Nasal cavity respiratory epithelium epithelial cell of viscerocranial mucosa (primary cell): ENCODE data around the gene PSMA5. TPM values are rescaled to one million over a fixed set of nuclear protein-coding genes. Genes with fewer than 3 reads are reported as not detected.

Source experiments
- total RNA-seq: library from RNA; depleted of rRNA; stranded (reverse); fragments of >200 nt; gene quantifications from 2 replicates; pipeline ENCODE4 v1.2.3, GENCODE V29; 2014

The PSMA5 gene
- total RNA-seq, result 36.9 and 37.3 TPM in 2 replicates

DNA sequence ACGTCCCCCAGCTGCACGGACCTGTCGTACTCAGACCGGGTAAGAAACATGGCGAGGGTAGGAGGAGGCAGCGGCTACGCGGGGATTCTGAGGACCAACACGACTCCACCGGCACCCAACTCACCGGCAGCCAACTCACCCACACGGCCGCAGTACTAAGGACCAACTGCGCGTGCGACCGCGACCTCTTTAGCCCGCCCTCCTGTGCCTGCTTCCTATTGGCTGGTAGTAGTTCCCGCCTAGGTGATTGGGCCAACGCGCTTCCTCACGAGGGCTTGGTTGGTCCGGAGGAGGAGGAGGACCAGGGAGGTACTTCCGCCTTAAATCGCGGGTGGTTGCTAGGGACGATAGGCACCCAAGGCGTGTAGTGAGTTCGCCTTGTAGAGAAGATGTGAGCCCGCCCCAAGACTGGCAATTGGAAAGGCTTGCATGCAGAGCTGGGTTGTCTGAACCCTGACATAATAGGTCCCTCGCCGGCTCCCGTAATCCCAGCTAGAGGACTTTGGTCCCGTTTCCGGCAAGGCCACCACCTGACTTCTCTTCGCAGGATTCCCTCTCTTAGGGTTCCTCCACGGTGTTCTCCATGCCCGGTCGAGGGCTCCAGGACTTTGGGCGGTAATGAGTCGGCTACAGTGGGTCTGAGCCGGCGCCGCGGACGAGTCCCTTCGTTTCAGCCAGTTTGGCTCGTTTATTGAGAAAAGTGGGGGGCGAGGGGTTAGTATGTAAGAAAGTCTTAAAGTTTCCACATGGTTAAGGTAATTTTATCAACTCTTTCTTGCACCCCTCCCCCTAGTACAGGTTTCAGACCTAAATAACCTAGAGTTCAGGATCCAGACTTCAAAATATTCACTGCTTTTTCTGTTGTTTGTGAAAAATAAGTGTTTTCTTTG, at the start of gene PSMA5:
Gene PSMA5 (minus strand): TSS at position 168 of the 890 bp plus-strand sequence. CDS start 118 bp downstream, at position 50.

DNA sequence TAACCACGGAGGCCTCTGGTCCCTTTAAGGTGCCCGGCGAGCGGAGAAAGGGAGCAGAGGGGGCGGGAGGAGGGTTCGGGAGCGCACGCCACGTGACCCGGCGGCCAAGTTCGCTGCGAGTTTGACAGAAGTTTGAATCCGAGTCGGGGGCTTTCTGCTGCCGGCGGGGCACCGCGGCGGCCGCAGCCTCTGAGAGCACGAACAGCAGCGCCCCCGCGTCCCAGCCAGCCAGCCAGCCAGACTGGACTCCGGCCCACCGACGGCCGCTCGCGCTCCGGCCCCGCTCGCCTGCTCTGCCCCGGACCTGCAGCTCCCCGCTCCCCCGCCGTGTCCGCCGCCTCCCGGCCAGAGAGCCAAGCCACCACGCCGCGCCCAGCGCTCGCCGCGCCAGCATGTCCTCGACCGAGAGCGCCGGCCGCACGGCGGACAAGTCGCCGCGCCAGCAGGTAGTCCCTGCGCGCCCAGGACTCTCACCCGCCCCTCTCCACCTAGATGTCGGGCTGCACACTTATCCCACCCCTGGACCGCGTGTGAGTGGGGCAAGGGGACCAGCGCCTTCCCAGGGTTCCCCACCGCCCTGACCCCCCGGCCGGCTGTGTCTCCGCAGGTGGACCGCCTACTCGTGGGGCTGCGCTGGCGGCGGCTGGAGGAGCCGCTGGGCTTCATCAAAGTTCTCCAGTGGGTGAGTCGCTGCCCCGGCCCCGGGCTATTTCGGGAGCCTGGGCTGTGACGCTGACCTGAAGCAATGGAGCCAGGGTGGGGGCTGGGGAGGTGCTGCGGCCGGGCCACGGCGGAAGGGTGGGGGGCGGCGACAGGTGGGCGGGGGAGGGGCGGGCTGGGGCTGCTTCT, 40.4 kb upstream of the PSMA5 start, which contains the start of gene SYPL2:
Gene SYPL2 (plus strand): TSS at position 95 of the 849 bp plus-strand sequence. CDS start 298 bp downstream, at position 393.

GRCh38 chr1:109397581-109398342, 28.5 kb downstream of the PSMA5 start, which contains the start of gene SORT1:
SORT1 (minus strand) TSS chr1:109397918; CDS start chr1:109397892, 26 bp downstream.

Other genes with a start within 250 kb of the PSMA5 start
- 492 and 515 TPM in 2 replicates for gene SARS1, start 212.5 kb downstream of the PSMA5 start, total RNA-seq
- 14.7 and 117 TPM in 2 replicates for gene CELSR2, start 176.9 kb downstream of the PSMA5 start, total RNA-seq
- gene PSRC1, start 143.3 kb downstream of the PSMA5 start, total RNA-seq, result 0.68 and 1.4 TPM in 2 replicates
- gene MYBPHL, start 119.4 kb downstream of the PSMA5 start, total RNA-seq, result not detected in 2 replicates
- gene SORT1, start 28.5 kb downstream of the PSMA5 start, total RNA-seq, result 9.2 and 28.4 TPM in 2 replicates
- not detected in 2 replicates for gene SYPL2, start 40.1 kb upstream of the PSMA5 start, total RNA-seq
- gene ATXN7L2, start 57.5 kb upstream of the PSMA5 start, total RNA-seq, result 1.2 and 2.1 TPM in 2 replicates
- gene CYB561D1, start 67.6 kb upstream of the PSMA5 start, total RNA-seq, result 5.1 and 11.9 TPM in 2 replicates
- gene AMIGO1, start 83.3 kb upstream of the PSMA5 start, total RNA-seq, result 0.34 and 1.6 TPM in 2 replicates
- gene GPR61, start 113.4 kb upstream of the PSMA5 start, total RNA-seq, result under 0.01 TPM in 1 of 2 replicates, not detected in the other
- gene GNAI3, start 122.2 kb upstream of the PSMA5 start, total RNA-seq, result 16.4 and 17.9 TPM in 2 replicates
- 0.14 TPM in 1 of 2 replicates, not detected in the other for gene GNAT2, start 193.2 kb upstream of the PSMA5 start, total RNA-seq
- gene AMPD2, start 193.4 kb upstream of the PSMA5 start, total RNA-seq, result 19.5 and 32.0 TPM in 2 replicates
- 2.6 and 3.1 TPM in 2 replicates for gene GSTM4, start 229.7 kb upstream of the PSMA5 start, total RNA-seq
- 0.34 and 9.2 TPM in 2 replicates for gene GSTM2, start 241.6 kb upstream of the PSMA5 start, total RNA-seq